ACHN (cell line): ENCODE measurements around the gene MAP3K20.
"Not testable (repeated sequence)": the region's sequence is repeated elsewhere in the genome, so short reads cannot be mapped to it uniquely, and the experiment has no call there.

Experiments used
- DNase-seq: peaks from one replicate; pipeline ENCODE4 v3.0.0-alpha.2; 2015
- in situ Hi-C: cut with HindIII; loops from 2 replicates; pipeline ENCODE4 v1.10.0; 2017; ENCODE audit warnings: low sequenced_read_pairs, low pct_ligation_motif_present, low pct_unique_long_range_greater_than_20kb

MAP3K20 gene

DNA sequence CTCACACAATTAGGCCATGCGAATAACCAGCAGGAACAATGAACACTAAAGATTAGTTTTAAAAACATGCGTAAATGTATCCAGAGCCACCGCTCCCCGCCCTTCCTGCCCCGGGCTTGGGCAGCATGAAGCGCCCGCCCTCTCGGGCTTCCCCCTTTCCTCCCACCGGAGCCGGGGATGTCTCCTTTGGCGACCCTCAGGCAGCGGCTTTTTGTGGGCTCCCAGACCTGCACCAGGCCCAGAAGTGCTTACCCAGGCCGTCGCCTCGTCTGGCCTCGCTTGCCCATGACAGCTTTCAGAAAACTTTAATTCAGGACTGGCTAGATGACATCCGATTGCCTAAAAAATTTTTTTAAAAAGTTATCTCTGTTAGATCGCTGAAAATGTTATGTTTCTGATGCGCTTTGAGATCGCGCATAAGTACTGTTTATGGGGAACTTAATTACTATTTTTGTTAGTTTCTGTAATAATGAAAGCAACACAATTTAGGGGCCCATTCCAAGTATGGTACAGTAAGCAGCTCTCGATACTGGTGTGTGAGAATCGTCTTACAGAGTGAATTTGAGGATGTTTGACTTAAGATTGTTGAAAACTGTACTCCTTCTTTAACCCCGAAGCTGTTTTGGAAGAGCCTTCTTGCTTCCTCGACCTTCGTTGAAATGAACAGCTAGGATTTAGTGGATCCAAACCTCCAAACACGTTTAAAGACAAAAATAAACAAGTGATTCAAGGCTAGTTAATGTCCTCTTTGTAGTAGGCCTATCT is 1.1 kb downstream of the MAP3K20 start:
- in situ Hi-C loops: no loop called here
- DNase-seq: peak; percentile 44

DNA sequence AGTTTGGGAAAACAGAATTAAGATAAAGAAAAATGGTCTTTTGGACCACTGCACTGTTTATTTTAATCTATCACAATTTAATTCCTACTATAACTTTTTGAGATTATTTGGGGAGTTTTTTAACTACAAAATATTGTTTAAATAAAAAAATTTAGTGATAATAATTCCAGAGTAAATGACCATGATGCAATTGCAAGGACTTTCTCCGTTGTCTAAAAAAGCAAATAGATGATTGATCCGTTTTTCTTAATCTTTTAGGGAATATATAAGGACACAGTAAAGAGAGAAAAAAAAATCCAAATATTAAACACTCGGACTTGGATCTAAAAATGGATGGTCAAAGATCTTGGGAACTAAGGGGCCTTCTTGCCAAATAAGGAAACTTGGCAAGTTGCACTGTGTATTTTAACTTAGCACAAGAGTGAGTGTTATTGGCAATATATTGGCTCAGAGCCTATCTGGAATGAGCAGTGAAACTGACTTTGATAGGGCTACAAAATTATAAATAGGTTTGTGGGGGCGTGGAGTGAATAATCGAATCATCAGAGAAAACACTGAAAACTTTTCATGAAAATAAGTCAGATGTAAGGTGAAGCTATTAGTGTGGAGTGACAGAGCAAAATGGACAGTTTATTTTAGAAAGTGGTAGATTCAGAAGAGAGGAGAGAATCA is 2.0 kb downstream of the MAP3K20 start:
- in situ Hi-C loops: no loop called here
- DNase-seq: no peak

GRCh38 chr2:173079141-173079540 is 3.5 kb downstream of the MAP3K20 start:
- no peak for DNase-seq
- in situ Hi-C loops: no loop called here

DNA sequence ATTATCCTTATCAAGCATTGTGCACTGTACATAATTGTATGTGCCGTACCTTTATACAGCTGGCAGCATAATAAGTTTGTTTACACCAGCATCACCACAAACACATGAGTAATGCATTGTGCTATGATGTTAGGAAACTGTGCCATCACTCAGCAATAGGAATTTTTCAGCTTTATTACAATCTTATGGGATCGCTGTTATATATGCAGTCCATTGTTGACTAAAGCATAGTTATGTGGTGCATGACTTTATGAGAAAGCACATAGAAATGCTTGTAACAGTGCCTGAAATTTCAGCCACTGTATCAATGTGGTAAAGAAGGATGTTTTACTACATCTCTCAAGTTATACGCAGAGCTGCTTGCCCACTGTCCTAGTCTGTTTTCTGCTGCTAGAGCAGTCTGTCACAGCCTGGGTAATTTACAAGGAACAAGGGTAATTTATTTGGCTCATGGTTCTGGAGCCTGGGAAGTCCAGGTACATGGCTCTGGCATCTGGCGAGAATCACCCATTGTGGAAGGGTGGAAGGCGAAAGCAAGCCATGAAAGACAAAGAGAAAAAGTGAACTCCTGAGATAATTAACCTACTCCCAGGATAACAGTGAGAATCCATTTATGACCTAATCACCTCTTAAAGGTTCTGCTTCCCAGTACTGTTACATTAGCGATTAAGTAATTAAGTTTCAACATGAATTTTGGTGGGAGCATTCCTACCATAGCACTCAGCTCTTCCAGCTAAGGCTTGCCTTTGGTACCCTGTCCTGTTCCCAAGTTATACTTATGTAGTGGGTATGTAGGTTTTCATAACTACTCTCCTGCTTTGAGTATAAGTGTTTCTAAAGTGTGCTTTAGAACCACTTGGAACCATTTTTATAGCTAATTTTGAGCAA is 4.6 kb downstream of the MAP3K20 start:
- in situ Hi-C loops: no loop called here
- no peak for DNase-seq

- no peak for DNase-seq
- in situ Hi-C loops: no loop called here
Observed at GRCh38 chr2:173086518-173087213, 11.0 kb downstream of the MAP3K20 start.

- DNase-seq: peak; percentile 16
Observed at GRCh38 chr2:173087214-173087581, 11.6 kb downstream of the MAP3K20 start.

GRCh38 chr2:173087793-173088496 is 12.3 kb downstream of the MAP3K20 start:
- in situ Hi-C loops: no loop called here
- no peak for DNase-seq

More at GRCh38 chr2:173087214-173087581, 11.6 kb downstream of the MAP3K20 start:
- in situ Hi-C loops: no loop called here

- DNase-seq: peak; percentile 64
- in situ Hi-C loops: no loop called here
Observed at GRCh38 chr2:173090276-173090877, 14.7 kb downstream of the MAP3K20 start.

DNA sequence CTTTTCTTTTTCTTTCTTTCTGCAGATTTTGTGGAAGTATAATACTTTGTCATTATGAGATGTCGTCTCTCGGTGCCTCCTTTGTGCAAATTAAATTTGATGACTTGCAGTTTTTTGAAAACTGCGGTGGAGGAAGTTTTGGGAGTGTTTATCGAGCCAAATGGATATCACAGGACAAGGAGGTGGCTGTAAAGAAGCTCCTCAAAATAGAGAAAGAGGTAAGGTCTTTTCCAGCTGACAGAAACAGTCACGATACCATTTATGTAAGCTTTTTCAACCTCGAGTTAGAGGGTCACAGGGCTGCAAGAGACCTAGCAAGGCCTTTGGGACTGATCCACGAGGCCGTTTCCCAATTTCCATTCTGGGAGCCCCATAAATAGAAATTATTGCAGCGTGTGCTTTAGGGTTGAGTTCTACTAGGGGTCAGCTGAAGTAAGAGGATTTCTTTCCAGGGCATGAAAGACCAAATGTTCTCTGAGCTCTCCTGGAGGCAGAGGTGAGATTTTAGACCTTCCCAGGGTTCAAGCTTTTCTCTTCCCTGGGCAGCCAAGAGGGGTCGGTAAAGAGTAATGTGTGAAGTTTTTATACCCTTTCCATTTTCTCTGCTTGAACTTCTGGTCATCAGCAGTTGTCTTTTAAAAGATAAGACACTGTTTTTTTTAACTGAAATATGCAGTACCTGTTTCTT is 15.5 kb downstream of the MAP3K20 start:
- in situ Hi-C loops: no loop called here
- peak; percentile 37 for DNase-seq

DNA sequence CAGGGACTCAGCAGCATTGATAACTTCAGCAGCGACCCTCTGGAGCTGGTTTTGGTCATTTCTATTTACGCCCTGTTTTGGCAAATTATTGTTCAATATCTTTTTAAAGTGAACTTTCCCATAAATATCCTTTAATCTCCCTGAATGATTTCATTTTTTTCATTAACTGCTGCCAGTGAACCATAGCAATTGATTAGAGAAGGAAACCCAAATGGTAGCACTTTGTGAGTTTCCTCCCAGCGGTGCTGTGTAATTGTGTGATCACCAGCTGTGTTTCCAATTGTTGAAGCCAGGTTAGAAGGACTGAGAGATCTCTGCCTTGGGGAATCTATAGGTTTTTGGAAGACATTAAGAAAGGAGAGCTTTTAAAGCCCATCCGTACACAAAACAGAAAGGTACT is 16.3 kb downstream of the MAP3K20 start:
- in situ Hi-C loops: no loop called here
- DNase-seq: no peak

GRCh38 chr2:173092844-173093402 is 17.3 kb downstream of the MAP3K20 start:
- in situ Hi-C loops: no loop called here

DNA sequence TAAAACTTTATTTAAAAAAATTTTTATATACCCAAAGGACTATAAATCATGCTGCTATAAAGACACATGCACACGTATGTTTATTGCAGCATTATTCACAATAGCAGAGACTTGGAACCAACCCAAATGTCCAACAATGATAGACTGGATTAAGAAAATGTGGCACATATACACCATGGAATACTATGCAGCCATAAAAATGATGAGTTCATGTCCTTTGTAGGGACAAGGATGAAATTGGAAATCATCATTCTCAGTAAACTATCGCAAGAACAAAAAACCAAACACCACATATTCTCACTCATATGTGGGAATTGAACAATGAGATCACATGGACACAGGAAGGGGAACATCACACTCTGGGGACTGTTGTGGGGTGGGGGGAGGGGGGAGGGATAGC is 18.0 kb downstream of the MAP3K20 start:
- DNase-seq, in situ Hi-C loops: not testable (repeated sequence)

More at GRCh38 chr2:173092844-173093402, 17.3 kb downstream of the MAP3K20 start:
- no peak for DNase-seq

DNA sequence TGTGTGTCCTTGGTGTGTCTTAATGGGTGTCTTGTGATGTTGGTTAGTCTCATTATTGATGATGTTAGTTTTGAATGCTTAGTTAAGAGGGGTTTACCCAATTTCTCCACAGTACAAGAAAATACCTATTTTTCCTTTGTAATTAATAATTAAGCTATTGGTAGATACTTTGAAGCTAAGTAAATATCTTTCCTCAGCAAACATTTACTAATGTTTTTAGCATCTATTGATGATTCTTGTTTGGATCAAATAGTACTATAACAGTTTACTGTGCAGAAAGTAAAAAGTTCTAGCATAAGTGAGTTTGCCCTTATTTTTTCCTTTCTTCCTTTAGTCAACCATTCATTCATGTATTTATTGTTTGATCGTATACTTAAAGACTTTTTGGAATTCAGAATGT is 19.1 kb downstream of the MAP3K20 start:
- in situ Hi-C loops: no loop called here
- DNase-seq: no peak

DNA sequence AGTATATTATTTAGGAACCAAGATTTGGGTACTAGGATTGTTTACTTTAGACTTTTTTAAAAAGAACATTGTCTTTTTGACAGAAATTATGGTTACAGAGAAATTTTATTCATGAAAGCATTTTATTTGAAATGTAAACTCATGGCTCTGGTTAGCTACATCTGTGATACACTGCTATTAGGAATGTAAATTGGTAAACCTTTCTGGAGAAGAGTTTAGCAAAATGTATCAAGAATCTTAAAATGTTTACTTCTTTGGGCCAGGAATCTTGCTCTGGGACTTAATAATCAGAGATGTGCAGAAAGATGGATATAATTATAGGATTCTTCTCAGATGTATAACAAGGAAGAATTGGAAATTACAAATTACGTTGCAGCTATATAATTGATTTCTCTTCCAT is 19.7 kb downstream of the MAP3K20 start:
- in situ Hi-C loops: no loop called here
- DNase-seq: no peak

DNA sequence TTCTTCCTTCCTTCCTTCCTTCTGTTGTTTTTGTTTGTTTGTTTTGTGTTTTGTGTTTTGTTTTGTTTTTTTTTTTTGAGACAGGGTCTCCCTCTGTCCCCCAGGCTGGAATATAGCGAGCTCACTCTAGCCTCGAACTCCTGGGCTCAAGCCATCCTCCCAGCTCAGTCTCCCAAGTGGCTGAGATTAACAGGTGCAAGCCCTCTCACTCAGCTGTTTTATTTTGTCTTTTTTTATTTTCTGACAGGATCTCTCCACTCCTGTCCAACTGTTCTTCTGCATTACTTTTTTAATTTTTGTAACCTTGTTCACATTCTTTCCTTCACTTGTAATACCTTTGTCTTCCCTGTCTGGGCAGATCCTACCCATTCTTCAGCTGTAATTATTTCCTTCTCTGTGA is 23.6 kb downstream of the MAP3K20 start:
- in situ Hi-C loops: no loop called here
- no peak for DNase-seq

DNA sequence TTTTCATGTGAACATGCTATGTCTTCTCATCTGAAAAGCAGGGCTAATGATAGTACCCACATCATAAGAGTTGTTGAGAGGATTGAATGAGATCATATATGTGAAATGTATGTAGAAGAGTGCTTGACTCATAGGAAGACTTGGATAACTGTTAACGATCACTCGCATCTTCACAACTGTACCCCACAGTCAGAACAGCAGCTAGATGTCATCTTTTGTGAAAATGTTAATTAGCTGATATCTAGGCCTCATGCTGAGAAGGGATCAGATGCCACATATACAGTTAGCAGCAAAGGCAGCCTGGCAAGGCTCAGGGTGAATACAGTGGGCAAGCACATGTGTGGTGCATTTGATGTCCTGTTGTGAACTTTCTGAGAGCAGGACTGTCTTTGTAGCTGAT is 24.2 kb downstream of the MAP3K20 start:
- DNase-seq: no peak
- in situ Hi-C loops: no loop called here

DNA sequence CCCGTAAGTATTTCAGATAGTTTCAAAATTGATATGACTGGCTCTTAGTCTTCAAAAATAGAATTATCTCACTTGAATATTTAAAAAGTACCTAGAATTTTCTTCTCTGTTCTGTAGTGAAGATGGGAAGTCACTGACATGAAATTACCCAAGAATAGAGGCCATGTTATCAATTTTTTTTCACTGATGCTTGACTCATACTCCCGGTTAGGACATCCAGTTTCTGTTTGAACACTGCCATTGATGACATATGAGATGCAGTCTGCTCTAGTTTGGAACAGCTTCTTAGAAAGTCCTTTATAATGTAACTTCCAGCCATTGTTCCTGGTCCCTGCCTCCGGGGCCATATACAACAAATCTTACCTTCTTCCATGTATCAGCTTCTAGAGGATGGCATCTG is 26.0 kb downstream of the MAP3K20 start:
- in situ Hi-C loops: no loop called here
- DNase-seq: no peak
